A204.1 (cell line): ENCODE results near the gene EOLA1.
"Not testable (repeated sequence)": the region's sequence is repeated elsewhere in the genome, so short reads cannot be mapped to it uniquely, and the experiment has no call there.

Source experiments
- FAIRE-seq: peaks from 2 replicates; lab custom pipeline; 2012; peaks lifted over from hg19 to GRCh38; lab: Jason Lieb, UNC

EOLA1 gene

DNA sequence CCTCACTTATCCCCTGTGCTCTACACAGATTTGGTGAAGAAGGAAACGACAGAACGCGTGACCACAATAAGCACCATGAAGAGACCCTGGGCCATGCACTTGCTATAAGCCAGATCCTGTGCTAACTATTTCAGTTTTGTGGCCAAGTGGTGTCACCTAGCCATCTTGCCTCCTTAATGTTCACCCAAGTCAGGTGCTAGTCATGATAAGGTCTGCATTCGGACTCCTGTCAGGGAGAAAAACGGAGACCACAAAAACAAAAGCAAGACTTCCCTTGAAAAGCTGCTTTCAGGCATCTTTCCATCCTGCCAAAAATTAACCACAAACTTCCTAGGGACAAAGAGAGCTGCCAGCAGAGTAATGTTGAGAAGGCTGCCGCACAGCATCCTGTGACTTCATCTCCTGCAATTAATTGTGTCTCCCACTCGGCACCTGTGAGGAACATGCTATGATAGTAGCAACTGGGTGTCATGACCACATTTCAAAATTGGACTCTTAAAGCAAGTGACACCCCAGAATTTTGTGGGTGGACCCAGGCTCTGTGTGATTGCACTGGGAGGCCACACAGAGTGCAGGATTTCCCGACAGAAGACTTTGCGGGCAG lies 26.9 kb upstream of the EOLA1 start:
- no peak for FAIRE-seq

DNA sequence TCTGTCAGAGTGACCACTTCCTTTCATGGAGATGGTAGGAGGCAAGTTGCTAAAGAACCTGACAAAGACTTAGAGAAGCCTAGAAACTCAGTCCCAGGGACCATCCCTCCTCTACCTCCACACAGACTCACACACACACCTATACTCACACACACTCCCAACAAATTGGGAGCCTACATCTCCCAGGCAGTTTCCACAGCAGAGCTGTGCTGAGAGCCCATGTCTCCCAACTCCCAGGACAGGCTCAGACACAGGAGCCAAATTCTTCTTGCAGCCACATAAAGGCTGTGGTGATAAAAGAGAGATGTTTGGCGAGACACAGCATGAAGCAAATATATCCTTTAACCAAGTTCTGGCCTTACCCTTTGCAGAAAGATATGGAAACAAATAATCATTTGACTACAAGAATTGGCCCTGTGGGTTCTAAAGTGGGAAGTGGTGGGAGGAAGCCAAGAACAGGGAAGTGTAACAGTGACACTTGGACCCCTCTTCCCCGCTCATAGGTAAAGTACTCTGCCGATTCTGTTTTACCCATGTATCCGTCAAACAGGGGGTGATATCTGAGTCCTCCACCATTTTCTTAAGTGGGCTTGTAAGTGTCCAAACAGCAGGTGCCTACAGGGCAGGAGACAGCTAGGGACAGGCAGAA lies 24.7 kb upstream of the EOLA1 start:
- FAIRE-seq: no peak

DNA sequence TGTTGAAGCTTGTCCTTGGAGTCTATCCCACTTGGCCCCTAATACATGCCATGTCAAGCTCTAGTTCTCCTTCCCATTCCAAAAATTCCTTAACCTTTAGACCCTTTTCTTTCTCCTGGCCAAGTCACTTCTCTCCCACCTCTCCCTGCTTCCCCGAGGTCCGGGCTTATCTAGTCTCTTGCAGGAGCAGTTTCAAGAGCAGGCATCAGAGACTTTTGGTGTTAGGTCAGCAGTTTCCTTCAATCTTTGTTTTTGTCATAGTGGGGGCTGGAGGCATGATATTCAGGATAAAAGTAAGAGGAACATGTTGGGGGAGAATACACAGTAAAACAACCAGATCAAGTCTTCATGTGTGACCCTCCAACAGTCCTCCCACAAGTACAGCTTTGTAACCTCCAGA lies 24.2 kb upstream of the EOLA1 start:
- no peak for FAIRE-seq

DNA sequence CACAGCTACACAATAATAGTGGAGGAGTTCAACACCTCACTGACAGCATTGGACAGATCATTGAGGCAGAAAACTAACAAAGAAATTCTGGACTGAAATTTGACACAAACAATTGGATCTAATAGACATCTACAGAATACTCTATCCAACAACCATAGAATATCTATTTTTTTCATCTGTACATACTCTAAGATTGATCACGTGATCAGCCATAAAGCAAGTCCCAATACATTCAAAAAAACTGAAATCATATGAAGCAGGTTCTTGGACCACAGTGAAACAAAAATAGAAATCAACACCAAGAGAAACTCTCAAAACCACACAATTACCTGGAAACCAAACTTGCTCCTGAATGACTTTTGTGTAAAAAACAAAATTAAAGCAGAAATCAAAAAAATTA lies 23.5 kb upstream of the EOLA1 start:
- no peak for FAIRE-seq

DNA sequence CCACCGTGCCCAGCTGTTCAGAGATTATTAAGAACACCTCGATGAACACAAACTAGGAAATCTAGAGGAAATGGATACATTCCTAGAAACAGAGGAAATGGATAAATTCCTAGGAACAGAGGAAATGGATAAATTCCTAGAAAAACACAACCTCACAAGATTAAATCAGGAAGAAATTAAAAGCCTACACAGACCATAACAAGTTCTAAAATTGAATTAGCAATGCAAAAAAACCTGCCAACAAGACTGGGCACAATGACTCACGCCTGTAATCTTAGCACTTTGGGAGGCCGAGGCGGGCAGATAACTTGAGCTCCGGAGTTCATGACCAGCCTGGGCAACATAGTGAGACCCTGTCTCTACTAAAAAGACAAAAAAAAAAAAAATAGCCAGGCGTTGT lies 22.6 kb upstream of the EOLA1 start:
- no peak for FAIRE-seq

DNA sequence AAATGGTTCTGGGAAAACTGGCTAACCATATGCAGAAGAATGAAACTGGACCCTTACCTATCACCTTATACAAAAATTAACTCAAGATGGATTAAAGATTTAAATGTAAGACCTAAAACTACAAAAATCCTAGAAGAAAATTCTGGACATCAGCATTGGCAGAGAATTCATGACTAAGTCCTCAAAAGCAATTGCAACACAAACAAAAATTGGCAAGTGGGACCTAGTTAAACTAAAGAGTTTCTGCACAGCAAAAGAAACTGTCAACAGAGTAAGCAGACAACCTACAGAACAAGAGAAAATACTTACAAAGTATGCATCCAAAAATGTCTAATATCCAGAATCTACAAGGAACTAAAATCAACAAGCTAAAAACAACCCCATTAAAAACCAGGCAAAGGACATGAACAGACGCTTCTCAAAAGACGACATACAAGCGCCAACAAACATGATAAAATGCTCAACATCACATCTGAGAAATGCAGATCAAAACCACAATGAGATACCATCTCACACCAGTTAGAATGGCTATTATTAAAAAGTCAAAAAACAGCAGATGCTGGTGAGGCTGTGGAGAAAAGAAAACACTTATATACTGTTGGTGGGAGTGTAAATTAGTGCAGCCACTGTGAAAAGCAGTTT lies 20.1 kb upstream of the EOLA1 start:
- not testable (repeated sequence) for FAIRE-seq

DNA sequence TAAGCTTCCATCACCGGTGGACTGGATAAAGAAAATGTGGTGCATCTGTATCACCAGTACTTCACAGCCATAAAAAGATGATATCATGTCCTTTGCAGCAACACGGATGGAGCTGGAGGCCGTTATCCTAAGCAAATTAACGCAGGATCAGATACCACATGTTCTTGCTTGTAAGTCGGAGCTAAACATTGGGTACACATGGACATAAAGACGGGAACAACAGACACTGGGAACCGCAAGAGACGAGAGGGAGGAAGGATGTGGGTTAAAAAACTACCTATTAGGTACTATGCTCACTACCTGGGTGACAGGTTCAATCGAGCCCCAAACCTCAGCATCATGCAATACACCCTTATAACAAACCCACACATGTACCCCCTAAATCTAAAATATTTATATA lies 19.4 kb upstream of the EOLA1 start:
- no peak for FAIRE-seq

DNA sequence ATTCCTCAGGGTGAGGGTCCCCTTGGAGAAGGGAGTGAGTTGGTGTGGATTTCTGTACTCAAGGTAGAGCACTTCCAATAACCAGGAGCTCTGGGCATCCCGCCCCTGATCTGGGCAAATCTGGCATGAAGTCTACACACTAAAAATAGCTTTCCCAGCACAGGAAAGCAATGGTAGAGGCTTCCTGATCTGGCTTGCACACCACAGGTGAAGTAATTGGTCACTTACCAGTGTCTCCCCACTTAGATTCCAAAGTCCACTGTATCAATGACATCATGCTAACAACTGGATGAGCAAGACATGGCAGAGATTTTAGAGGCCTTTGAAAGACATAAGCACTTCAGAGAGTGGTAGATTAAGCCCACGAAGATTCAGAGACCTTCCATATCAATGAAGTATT lies 17.9 kb upstream of the EOLA1 start:
- FAIRE-seq: no peak

DNA sequence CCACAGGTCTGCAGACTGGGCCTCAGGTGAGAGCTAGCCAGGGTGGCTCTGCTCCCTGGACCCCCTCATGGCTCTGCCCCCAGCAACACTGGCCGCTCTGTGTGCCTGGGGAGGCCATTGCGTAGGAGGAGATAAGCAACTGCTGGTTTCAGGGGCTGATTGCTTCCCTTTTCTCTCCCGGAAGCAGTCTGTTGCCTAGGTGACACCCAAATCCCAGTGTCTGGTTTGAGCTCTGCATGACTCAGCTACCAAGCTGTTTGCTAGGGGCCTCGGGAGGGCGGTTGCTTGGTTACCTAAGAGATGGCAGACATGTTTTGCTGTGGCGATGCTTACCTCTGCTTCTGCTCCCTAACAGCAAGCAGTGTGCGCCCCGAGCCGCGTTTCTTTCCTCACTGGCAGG lies 15.4 kb upstream of the EOLA1 start:
- FAIRE-seq: not testable (repeated sequence)

DNA sequence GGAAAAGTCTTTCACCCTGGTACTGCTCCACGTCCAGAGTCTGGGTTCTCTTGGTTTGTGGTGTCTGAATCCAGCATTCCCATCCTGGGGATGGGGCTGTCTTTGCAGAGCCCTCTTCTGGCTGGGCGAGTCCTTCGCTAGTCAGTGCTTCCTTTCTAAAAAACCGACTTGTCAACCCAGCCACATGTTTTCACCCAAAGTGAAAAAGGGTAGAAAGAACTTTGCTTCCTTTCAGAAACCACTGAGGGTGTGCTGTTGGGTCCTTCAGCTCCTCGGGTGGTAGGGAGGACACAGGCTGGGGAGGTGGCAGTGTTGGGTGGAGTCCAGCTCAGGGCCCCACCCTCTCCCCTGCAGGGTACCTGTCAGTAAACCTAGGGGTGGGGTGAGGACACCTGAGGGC lies 14.9 kb upstream of the EOLA1 start:
- not testable (repeated sequence) for FAIRE-seq

DNA sequence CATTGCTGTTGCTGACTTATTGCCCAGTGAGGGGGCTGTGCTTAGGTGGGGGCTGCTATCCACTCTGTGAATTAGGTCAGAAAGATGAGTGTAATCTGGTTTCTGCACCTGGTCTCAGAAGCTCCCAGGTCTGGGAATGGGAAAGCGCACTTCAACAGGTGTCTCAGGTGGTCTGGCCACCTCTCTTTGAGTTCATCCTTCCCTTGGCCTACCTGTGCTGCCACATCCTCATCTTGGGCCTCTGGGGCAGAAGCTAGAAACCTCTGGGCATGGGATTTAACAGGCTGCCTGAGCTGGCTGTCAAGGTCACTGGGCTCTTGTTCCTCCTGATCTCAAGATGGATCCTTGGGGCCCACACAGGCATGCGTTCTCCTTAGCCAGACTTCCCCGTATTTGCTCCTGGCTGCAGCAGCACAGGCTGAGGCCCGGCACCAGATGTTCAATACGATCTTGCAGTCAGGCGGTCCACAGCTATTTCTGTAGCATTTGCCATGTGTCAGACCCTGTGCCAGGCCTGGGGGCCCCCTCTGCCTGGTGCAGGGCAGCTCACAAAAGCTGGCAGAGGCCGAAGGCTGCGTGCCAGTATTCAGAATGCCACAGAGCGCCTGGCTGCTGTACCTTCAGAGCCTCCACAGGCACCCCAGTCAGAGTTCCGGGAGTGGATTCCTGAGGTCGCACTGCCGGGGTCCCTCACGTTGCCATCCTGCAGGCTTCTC lies 14.3 kb upstream of the EOLA1 start:
- FAIRE-seq: not testable (repeated sequence)

DNA sequence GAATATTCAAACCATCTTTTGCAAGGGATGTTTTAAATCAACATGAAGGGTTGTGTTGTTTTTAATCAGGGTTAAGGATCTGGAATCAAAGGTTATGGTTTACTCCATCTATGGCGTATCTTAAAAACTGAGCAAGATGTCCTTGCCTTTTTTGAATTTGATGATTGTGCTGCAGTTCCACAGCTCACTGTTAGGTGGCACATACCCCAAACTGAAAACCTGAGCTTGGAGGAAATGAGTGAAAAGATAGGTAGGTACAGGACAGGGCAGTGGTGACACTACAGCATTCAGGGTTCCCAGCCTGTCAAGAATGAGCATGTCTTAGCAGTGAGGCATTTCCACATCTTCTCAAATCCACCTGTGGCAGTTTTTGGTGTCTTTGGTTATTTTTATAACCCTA lies 13.1 kb upstream of the EOLA1 start:
- FAIRE-seq: no peak

DNA sequence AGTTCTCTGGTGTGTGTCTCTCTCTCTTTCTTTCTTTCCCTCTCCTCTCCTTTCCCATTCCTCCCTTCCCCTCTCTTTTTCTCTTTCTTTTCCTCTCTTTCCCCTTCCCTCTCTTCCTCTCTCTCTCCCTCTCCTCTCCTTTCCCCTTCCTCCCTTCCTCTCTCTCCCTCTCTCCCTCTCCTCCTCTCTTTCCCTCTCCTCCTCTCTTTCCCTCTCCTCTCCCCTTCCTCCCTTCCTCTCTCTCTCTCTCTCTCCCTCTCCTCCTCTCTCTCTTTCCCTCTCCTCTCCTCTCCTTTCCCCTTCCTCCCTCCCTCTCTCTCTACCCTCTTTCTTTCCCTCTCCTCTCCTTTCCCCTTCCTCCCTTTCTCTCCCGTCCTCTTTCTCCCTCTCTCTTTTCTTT lies 12.4 kb upstream of the EOLA1 start:
- FAIRE-seq: no peak

DNA sequence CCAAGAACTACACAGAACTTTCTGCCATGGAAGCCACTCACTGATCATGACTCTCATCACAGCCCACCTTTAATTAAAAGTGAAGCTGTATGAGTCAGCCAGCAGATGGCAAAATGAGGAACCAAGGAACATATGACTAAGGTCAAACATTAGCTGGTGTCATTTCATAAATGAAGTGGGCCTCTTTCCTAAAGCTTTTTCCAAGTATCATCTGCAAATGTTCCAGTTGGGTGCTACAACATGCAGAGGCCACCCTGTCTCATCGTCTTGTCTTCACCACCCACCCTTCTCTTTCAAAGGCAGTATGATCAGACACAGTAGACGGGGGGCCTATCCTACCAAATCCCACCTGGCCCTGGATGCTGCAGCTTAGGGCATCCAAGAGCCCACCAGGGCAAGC lies 9.2 kb upstream of the EOLA1 start:
- FAIRE-seq: no peak

DNA sequence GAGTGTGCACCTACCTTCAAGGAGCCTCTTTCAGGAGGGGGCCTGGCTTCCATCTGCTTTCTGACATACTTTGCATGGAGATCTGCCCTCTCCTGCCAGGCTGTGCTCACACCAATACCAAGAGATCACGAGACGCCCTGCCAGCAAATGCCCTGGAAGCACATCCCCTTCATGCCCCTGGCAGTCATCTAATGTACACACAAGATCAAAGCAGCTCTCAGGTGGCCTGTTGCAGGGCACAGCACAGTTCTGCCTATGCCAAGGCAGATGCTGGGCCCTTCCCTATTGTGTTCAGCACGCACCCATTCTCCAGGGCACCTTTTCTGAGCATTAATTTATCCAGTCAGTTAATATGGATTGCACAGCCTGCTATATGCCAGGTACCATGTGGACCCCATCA lies 7.9 kb upstream of the EOLA1 start:
- FAIRE-seq: not testable (repeated sequence)

DNA sequence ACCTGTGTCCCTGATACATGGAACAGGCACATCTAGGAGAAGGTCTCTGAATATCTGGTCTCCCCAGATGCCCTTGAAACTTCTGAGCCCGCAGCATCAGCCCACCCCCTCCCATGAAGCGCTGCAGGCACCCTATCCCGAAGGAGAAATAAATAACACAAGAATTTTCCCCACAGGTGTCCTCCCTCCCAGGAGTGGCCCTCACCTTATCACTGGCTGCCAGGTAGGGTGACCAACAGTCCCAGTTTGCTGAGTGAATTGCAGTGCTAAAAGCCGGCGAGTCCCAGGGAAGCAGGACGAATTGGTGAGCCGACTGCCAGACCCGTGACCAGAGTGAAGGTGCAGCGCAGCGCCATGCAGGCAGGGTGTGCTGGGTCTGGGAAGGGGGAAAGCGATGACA lies 6.8 kb upstream of the EOLA1 start:
- FAIRE-seq: not testable (repeated sequence)

DNA sequence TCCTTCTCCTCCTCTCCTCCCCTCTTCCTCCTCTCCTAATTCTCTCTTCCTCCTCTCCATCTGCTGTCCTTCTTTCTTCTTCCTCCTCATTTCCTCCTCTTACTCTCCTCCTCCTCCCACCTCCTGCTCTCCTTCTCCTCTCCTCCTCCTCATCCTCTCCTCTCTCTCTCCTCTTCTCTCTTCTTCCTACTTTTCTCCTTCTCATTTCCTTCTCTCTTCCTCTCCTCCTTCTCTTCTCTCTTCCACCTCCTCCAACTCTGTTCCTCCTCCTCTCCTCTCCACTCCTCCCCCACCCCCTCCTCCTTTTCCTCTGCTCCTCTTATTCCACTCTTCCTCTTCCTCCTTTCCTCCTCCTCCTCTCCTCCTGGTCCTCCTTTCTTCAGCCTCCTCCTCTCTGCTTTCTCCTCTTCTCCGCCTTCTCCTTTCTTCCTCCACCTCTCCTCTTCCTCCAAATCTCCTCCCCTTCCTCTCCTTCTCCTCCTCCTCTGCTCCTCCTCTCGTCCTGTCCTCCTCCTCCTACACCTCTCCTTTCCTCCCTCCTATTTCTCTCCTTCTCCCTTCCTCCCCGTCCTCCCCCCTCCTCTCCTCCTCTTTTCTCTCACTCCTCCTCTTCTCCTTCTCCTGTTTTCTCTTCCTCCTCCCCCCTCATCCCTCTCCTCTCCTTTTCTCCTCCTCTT lies 5.7 kb upstream of the EOLA1 start:
- not testable (repeated sequence) for FAIRE-seq

DNA sequence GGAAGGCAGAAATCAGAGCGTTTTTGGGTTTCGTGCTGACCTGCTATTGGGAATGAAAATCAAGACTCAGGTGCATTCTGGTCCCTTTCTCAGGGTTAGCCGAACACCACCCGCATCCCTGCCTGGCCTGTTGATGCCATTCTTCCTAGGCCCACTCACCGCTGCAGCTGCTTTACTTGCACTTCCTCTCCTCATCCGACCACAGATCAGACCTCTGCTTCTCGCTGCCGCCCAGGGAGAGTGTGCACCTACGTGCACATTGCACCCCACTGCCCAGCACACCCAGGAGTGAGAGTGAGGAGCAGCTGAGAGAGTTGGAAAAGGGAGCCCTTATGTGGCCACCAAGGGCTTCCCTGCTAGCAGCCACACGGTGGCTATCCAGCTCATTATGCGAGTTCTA lies 3.3 kb upstream of the EOLA1 start:
- not testable (repeated sequence) for FAIRE-seq

DNA sequence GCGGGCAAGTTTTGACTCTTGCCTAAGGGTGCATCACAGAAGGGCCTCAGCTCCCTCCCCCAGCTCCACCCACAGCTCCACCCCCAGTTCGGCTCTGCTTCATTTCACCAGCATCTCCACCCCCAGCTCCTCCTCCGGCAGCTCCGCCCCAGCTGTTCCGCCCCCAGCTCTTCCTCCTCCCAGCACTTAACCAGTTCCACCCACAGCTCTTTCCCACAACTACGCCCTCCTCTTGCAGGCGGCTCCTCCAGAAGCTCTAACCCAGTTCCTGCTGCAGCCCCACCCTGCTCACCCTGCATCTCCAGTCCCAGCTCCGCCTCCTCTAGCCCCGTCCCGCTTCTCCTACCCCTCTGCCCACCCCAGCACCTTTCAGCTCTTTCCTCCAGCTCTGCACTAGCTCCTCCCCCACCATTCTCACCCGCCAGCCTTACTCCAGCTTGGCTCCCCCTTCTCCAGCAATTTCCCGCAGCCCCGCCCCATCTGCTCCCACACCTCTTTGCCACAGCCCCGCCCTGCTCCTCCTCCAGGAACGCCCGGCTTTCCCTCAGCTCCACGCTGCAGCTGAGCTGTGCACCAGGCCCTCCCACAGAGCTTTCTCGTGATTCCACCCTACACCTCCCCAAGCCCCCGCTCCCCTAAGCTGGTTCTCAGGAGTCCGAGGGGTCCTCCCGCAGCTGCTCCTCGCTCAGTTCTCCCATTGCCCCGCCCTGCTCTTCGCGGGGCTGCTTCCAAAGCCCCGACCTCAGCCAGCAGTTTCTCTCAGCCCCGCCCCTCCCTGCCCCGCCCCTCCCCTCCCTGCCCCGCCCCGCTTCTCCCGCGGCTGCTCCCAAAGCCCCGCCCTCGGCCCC lies 1.3 kb upstream of the EOLA1 start:
- peak; percentile 16 for FAIRE-seq

DNA sequence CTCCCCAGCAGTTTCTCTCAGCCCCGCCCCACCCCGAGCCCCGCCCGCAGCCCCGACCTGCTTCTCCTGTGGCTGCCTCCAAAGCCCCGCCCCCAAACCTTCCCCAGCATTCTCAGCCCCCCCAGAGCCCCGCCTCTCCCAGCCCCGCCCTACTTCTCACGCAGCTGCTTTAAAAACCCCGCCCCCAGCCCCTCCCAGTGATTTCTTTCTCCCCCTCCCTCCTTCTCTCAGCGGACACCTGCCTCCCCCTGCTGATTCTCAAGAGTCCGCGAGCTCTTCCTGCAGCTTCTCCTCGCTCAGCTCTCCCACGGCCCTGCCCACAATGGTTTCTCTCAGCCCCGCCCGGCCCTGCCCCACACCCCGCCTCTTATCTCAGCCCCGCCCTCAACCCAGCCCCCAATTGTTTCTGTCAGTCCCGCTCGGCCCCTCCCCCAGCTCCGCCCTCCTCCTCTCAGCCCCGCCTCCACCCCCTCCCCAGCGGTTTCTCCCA lies 636 bp upstream of the EOLA1 start:
- FAIRE-seq: no peak

DNA sequence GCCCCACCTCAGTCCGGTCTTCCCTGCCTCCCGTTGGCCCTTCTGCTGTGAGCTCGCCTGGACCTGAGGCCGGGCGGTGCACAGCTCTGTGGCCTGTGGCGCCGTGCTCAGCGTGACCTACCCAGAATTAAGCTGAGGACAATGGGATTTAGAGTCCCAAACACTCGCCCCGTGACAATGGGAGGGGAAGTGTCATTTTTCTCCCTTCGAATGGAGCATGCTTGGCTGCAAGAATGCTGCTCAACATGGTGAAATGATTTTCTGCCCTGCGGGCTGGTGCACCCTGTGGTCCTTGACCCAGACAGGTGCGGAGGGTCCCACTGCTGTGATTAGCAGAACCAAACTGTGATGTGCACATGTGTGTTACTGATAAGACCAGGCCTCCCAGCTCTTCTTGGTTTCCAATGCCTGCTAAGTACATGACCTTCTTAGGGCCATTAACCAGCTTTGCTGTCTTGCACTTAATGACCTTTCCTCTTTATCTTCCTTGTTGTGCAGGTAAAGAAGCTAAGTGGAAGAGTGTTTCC lies 772 bp downstream of the EOLA1 start:
- FAIRE-seq: no peak
